Activated T-helper 17 cell treated with anti-CD3 and anti-CD28 coated beads, Interleukin-2, amount 50 U/mL, for 72 hours (primary cell): ENCODE measurements around the gene UGT1A8. TPM values are rescaled to one million over a fixed set of nuclear protein-coding genes. Genes with fewer than 3 reads are reported as not detected.

Experiments used
- ATAC-seq: fragments of 150-1000 bp; cut with Tn5 transposase; replicated peaks from 2 replicates; pipeline ENCODE4 v1.10.0; 2021; ENCODE audit warnings: mild to moderate bottlenecking, moderate library complexity
- H3K27ac Mint-ChIP-seq: one replicate; pipeline ENCODE4 v1.8.0; 2022; ENCODE audit warnings: mixed read lengths
- H3K27me3 Mint-ChIP-seq: one replicate; pipeline ENCODE4 v1.8.0; 2022; ENCODE audit warnings: mixed read lengths
- H3K36me3 Mint-ChIP-seq: one replicate; pipeline ENCODE4 v1.8.0; 2022; ENCODE audit warnings: low read depth, mild to moderate bottlenecking, mixed read lengths
- H3K4me1 Mint-ChIP-seq: one replicate; pipeline ENCODE4 v1.8.0; 2022; ENCODE audit warnings: mixed read lengths
- H3K4me3 Mint-ChIP-seq: one replicate; pipeline ENCODE4 v1.8.0; 2022; ENCODE audit warnings: mild to moderate bottlenecking, mixed read lengths
- H3K9me3 Mint-ChIP-seq: one replicate; pipeline ENCODE4 v1.8.0; 2022; ENCODE audit warnings: mixed read lengths
- total RNA-seq, 2 donors: library from RNA; stranded (reverse); gene quantifications; one replicate each; pipeline ENCODE4 v1.2.3, GENCODE V29; 2022

The UGT1A8 gene
- total RNA-seq, 2 donors from 2014 or later, result 0.42 TPM; not detected in 1

GRCh38 chr2:233764761-233765160 is 147.3 kb downstream of the UGT1A8 start:
- H3K27me3 Mint-ChIP-seq, result peaks cover 35% of the 10 kb centered on the region
- no peaks in the 10 kb centered on the region for H3K9me3 Mint-ChIP-seq
- H3K4me1 Mint-ChIP-seq, result peaks cover 5% of the 10 kb centered on the region
- H3K36me3 Mint-ChIP-seq, result no peaks in the 10 kb centered on the region
- no peak overlapping the region for H3K27ac Mint-ChIP-seq
- ATAC-seq, result no peak
- H3K4me3 Mint-ChIP-seq, result no peak overlapping the region

- H3K27me3 Mint-ChIP-seq, result peaks cover 38% of the 10 kb centered on the region
- no peaks in the 10 kb centered on the region for H3K36me3 Mint-ChIP-seq
These were observed 149.0 kb downstream of the UGT1A8 start for GRCh38 chr2:233766416-233766815.

GRCh38 chr2:233768076-233768475 is 150.6 kb downstream of the UGT1A8 start:
- peaks cover 40% of the 10 kb centered on the region for H3K27me3 Mint-ChIP-seq
- no peak overlapping the region for H3K27ac Mint-ChIP-seq
- no peak for ATAC-seq
- no peaks in the 10 kb centered on the region for H3K36me3 Mint-ChIP-seq
- no peaks in the 10 kb centered on the region for H3K9me3 Mint-ChIP-seq
- no peak overlapping the region for H3K4me3 Mint-ChIP-seq
- peaks cover 5% of the 10 kb centered on the region for H3K4me1 Mint-ChIP-seq

More at GRCh38 chr2:233766416-233766815, 149.0 kb downstream of the UGT1A8 start:
- no peak for ATAC-seq
- Mint-ChIP-seq H3K27ac (no peak overlapping the region), H3K9me3 (no peaks in the 10 kb centered on the region), H3K4me1 (peaks cover 5% of the 10 kb centered on the region), H3K4me3 (no peak overlapping the region)

GRCh38 chr2:233769260-233769659 is 151.8 kb downstream of the UGT1A8 start:
- no peak overlapping the region for H3K4me3 Mint-ChIP-seq
- peaks cover 3% of the 10 kb centered on the region for H3K4me1 Mint-ChIP-seq
- H3K27me3 Mint-ChIP-seq, result peaks cover 30% of the 10 kb centered on the region
- no peak for ATAC-seq
- no peaks in the 10 kb centered on the region for H3K9me3 Mint-ChIP-seq
- H3K27ac Mint-ChIP-seq, result no peak overlapping the region
- no peaks in the 10 kb centered on the region for H3K36me3 Mint-ChIP-seq

- no peak for ATAC-seq
- Mint-ChIP-seq H3K36me3 (no peaks in the 10 kb centered on the region), H3K4me1 (no peaks in the 10 kb centered on the region), H3K27me3 (peaks cover 15% of the 10 kb centered on the region), H3K4me3 (no peak overlapping the region), H3K9me3 (peaks cover 4% of the 10 kb centered on the region), H3K27ac (no peak overlapping the region)
These were observed 154.7 kb downstream of the UGT1A8 start for GRCh38 chr2:233772153-233772552.

- no peaks in the 10 kb centered on the region for H3K36me3 Mint-ChIP-seq
- peaks cover 4% of the 10 kb centered on the region for H3K9me3 Mint-ChIP-seq
- peaks cover 12% of the 10 kb centered on the region for H3K27me3 Mint-ChIP-seq
- no peak for ATAC-seq
- H3K27ac Mint-ChIP-seq, result no peak overlapping the region
- H3K4me3 Mint-ChIP-seq, result no peak overlapping the region
- H3K4me1 Mint-ChIP-seq, result no peaks in the 10 kb centered on the region
These were observed 155.2 kb downstream of the UGT1A8 start for GRCh38 chr2:233772583-233772982.

GRCh38 chr2:233773854-233774253 is 156.4 kb downstream of the UGT1A8 start:
- Mint-ChIP-seq H3K4me1 (no peaks in the 10 kb centered on the region), H3K9me3 (peaks cover 4% of the 10 kb centered on the region), H3K36me3 (no peaks in the 10 kb centered on the region), H3K27me3 (peaks cover 15% of the 10 kb centered on the region), H3K27ac (no peak overlapping the region), H3K4me3 (no peak overlapping the region)
- no peak for ATAC-seq

GRCh38 chr2:233775414-233775813 is 158.0 kb downstream of the UGT1A8 start:
- no peak for ATAC-seq
- peaks cover 4% of the 10 kb centered on the region for H3K9me3 Mint-ChIP-seq
- H3K27ac Mint-ChIP-seq, result no peak overlapping the region
- H3K36me3 Mint-ChIP-seq, result no peaks in the 10 kb centered on the region
- no peak overlapping the region for H3K4me3 Mint-ChIP-seq
- peaks cover 13% of the 10 kb centered on the region for H3K27me3 Mint-ChIP-seq
- no peaks in the 10 kb centered on the region for H3K4me1 Mint-ChIP-seq

- no peak for ATAC-seq
- H3K27ac Mint-ChIP-seq, result no peak within 1 kb of the TSS
- no peak within 1 kb of the TSS for H3K4me3 Mint-ChIP-seq
- H3K9me3 Mint-ChIP-seq, result peaks cover 4% of the 10 kb centered on the region
- H3K36me3 Mint-ChIP-seq, result no peaks in the 10 kb centered on the region
- peaks cover 13% of the 10 kb centered on the region for H3K27me3 Mint-ChIP-seq
- no peaks in the 10 kb centered on the region for H3K4me1 Mint-ChIP-seq
These were observed 160.6 kb downstream of the UGT1A8 start, which contains the start of gene MROH2A for GRCh38 chr2:233778030-233778429. Gene MROH2A (plus strand): TSS chr2:233778330. CDS start chr2:233779359, 1,029 bp downstream.

- no peak for ATAC-seq
- H3K4me1 Mint-ChIP-seq, result no peaks in the 10 kb centered on the region
- H3K9me3 Mint-ChIP-seq, result peaks cover 4% of the 10 kb centered on the region
- no peak overlapping the region for H3K27ac Mint-ChIP-seq
- no peaks in the 10 kb centered on the region for H3K36me3 Mint-ChIP-seq
- H3K4me3 Mint-ChIP-seq, result no peak overlapping the region
- peaks cover 19% of the 10 kb centered on the region for H3K27me3 Mint-ChIP-seq
These were observed 162.3 kb downstream of the UGT1A8 start for GRCh38 chr2:233779722-233780121.

DNA sequence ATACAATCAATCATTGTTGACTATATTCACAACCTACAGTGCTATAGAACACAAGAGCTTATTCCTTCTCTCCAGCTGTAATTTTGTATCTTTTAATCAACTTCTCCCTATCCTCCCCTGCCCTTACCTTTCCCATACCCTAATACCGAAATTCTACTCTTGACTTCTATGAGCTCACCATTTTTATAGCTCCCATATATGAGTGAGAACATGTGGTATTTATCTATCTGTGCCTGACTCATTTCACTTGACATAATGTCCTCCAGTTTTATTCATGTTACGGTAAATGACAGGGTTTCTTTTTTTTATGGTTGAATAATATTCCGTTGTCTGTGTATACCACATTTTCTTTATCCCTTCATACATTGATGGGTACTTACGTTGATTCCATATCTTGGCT is 163.3 kb downstream of the UGT1A8 start:
- Mint-ChIP-seq H3K4me3 (no peak overlapping the region), H3K9me3 (peaks cover 3% of the 10 kb centered on the region), H3K27ac (no peak overlapping the region), H3K27me3 (peaks cover 19% of the 10 kb centered on the region), H3K4me1 (no peaks in the 10 kb centered on the region), H3K36me3 (no peaks in the 10 kb centered on the region)
- ATAC-seq, result no peak

DNA sequence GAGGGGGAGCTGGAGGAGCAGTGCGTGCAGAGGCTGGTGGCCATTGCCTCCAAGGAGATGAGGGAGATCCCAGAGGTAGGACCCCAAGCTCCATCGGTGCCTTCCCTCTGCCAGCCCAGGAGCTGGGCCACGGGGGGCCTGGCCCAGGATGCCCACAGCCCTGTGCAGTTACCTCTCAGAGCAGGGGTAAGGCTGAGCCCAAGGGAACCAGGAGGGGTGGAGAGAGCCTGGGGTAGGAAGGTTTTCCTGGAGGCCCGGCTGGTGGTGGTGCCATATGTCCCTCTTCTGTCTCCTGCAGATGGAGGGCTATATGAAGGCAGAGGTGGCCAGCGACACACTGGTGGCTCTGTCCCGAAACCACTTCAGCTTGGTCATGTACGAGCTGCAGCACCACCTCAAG is 172.1 kb downstream of the UGT1A8 start:
- ATAC-seq, result no peak
- no peak overlapping the region for H3K4me3 Mint-ChIP-seq
- peaks cover 6% of the 10 kb centered on the region for H3K27me3 Mint-ChIP-seq
- no peaks in the 10 kb centered on the region for H3K36me3 Mint-ChIP-seq
- no peaks in the 10 kb centered on the region for H3K4me1 Mint-ChIP-seq
- no peak overlapping the region for H3K27ac Mint-ChIP-seq
- peaks cover 5% of the 10 kb centered on the region for H3K9me3 Mint-ChIP-seq

GRCh38 chr2:233791151-233791882 is 173.9 kb downstream of the UGT1A8 start:
- H3K4me3 Mint-ChIP-seq, result no peak overlapping the region
- ATAC-seq, result no peak

GRCh38 chr2:233791883-233792329 is 174.5 kb downstream of the UGT1A8 start:
- Mint-ChIP-seq H3K27me3 (no peaks in the 10 kb centered on the region), H3K27ac (no peak overlapping the region), H3K4me1 (no peaks in the 10 kb centered on the region), H3K4me3 (no peak overlapping the region), H3K9me3 (no peaks in the 10 kb centered on the region), H3K36me3 (no peaks in the 10 kb centered on the region)
- ATAC-seq, result no peak

More at GRCh38 chr2:233791151-233791882, 173.9 kb downstream of the UGT1A8 start:
- Mint-ChIP-seq H3K27ac (no peak overlapping the region), H3K27me3 (peaks cover 2% of the 10 kb centered on the region), H3K36me3 (no peaks in the 10 kb centered on the region), H3K9me3 (peaks cover 1% of the 10 kb centered on the region), H3K4me1 (no peaks in the 10 kb centered on the region)

GRCh38 chr2:233792720-233793119 is 175.3 kb downstream of the UGT1A8 start:
- no peak overlapping the region for H3K27ac Mint-ChIP-seq
- H3K9me3 Mint-ChIP-seq, result no peaks in the 10 kb centered on the region
- H3K4me1 Mint-ChIP-seq, result no peaks in the 10 kb centered on the region

More at GRCh38 chr2:233792720-233793119, 175.3 kb downstream of the UGT1A8 start:
- no peaks in the 10 kb centered on the region for H3K36me3 Mint-ChIP-seq
- H3K4me3 Mint-ChIP-seq, result no peak overlapping the region
- ATAC-seq, result no peak
- H3K27me3 Mint-ChIP-seq, result peaks cover under 1% of the 10 kb centered on the region
